Neural cell (in vitro differentiated cells): Measurements from ENCODE around the gene MIF. TPM values are rescaled to one million over a fixed set of nuclear protein-coding genes. Genes with fewer than 3 reads are reported as not detected.

Experiments
- H2AFZ ChIP-seq: fragments of 200-600, 300-800 bp; sonication (generic), shearing (Covaris generic); 2 replicates; pipeline ENCODE4 v1.6.0; 2014; ENCODE audit warnings: low read depth, mild to moderate bottlenecking, antibody characterized with exemption, low read length, moderate library complexity
- H3F3A ChIP-seq: fragments of 200-600 bp; shearing (Covaris generic); 2 replicates; pipeline ENCODE4 v1.6.1; 2016; ENCODE audit warnings: mild to moderate bottlenecking, moderate library complexity, mixed read lengths, antibody characterized with exemption, low read length; ENCODE audit not compliant: insufficient read depth, poor library complexity, severe bottlenecking
- H3K27ac ChIP-seq: fragments of 200-600, 300-800 bp; sonication (generic), shearing (Covaris generic); 2 replicates; pipeline ENCODE4 v1.5.1; 2014; ENCODE audit warnings: mild to moderate bottlenecking, low read length, moderate library complexity
- H3K27me3 ChIP-seq: fragments of 300-800, 200-600 bp; sonication (generic), shearing (Covaris generic); 2 replicates; pipeline ENCODE4 v1.6.0; 2014; ENCODE audit warnings: mild to moderate bottlenecking, low read depth, low read length, moderate library complexity; ENCODE audit not compliant: insufficient read depth
- H3K36me3 ChIP-seq: fragments of 300-800, 200-600 bp; sonication (generic), shearing (Covaris generic); 2 replicates; pipeline ENCODE4 v1.5.1; 2014; ENCODE audit warnings: mild to moderate bottlenecking, antibody characterized with exemption, low read length, moderate library complexity; ENCODE audit not compliant: insufficient read depth
- H3K4me2 ChIP-seq: fragments of 300-800, 200-600 bp; sonication (generic), shearing (Covaris generic); 2 replicates; pipeline ENCODE4 v1.6.0; 2014; ENCODE audit warnings: mild to moderate bottlenecking, low read length
- H3K4me3 ChIP-seq: fragments of 300-800, 200-600 bp; sonication (generic), shearing (Covaris generic); 2 replicates; pipeline ENCODE4 v1.5.1; 2014; ENCODE audit warnings: mild to moderate bottlenecking, low read length, moderate library complexity
- H3K79me2 ChIP-seq: fragments of 200-600 bp; shearing (Covaris generic); replicated peaks from 2 replicates; pipeline ENCODE4 v1.6.0; 2014; ENCODE audit warnings: mild to moderate bottlenecking, low read length, moderate library complexity; ENCODE audit not compliant: insufficient read depth
- H3K9ac ChIP-seq: fragments of 300-800, 200-600 bp; sonication (generic), shearing (Covaris generic); 2 replicates; pipeline ENCODE4 v1.6.1; 2016; ENCODE audit warnings: mild to moderate bottlenecking, low read length, mixed read lengths
- H3K9me2 ChIP-seq: fragments of 200-600 bp; shearing (Covaris generic); 2 replicates; pipeline ENCODE4 v1.6.1; 2016; ENCODE audit warnings: mild to moderate bottlenecking, low read length, mixed read lengths; ENCODE audit not compliant: insufficient read depth
- H3K9me3 ChIP-seq: fragments of 200-600, 300-800 bp; sonication (generic), shearing (Covaris generic); 2 replicates; pipeline ENCODE4 v1.6.1; 2016; ENCODE audit warnings: mild to moderate bottlenecking, mixed run types, low read length, moderate library complexity, mixed read lengths
- H4K20me1 ChIP-seq: fragments of 200-600 bp; shearing (Covaris generic); 2 replicates; pipeline ENCODE4 v1.6.1; 2016; ENCODE audit warnings: mild to moderate bottlenecking, mixed run types; ENCODE audit not compliant: insufficient read depth
- EP300 ChIP-seq: fragments of 450-650 bp; conservative IDR thresholded peaks from 2 replicates; pipeline ENCODE4 v1.6.1; 2014; ENCODE audit warnings: antibody characterized with exemption, mild to moderate bottlenecking, moderate library complexity; ENCODE audit not compliant: poor library complexity, severe bottlenecking
- EZH2 ChIP-seq: fragments of 200-600, 300-800 bp; shearing (Covaris generic), sonication (generic); IDR thresholded peaks from 2 replicates; pipeline ENCODE4 v1.6.1; 2014; ENCODE audit warnings: antibody characterized with exemption, low read length, borderline replicate concordance, mild to moderate bottlenecking; ENCODE audit not compliant: insufficient read depth, poor library complexity, severe bottlenecking
- MXI1 ChIP-seq: fragments of 450-650 bp; conservative IDR thresholded peaks from 2 replicates; pipeline ENCODE4 v1.6.1; 2014; ENCODE audit warnings: antibody characterized with exemption, mild to moderate bottlenecking; ENCODE audit not compliant: poor library complexity, severe bottlenecking
- POLR2AphosphoS5 ChIP-seq: IDR thresholded peaks from 2 replicates; pipeline ENCODE4 v1.6.1; 2012
- RAD21 ChIP-seq: fragments of 450-650 bp; conservative IDR thresholded peaks from 2 replicates; pipeline ENCODE4 v1.6.1; 2014; ENCODE audit warnings: antibody characterized with exemption, mild to moderate bottlenecking, moderate library complexity
- SMC3 ChIP-seq: fragments of 450-650 bp; conservative IDR thresholded peaks from 2 replicates; pipeline ENCODE4 v1.6.1; 2014; ENCODE audit warnings: antibody characterized with exemption, mild to moderate bottlenecking, moderate library complexity; ENCODE audit not compliant: poor library complexity
- TAF1 ChIP-seq: IDR thresholded peaks from 2 replicates; pipeline ENCODE4 v1.6.1; 2012; ENCODE audit warnings: low read depth
- polyA plus RNA-seq: library from polyadenylated mRNA; depleted of rRNA; stranded (reverse); fragments of >200 nt; gene quantifications from 2 replicates; pipeline ENCODE4 v1.2.3, GENCODE V29; 2014
- TF ChIP-seq, protein P1 (sequence below): fragments of 450-650 bp; IDR thresholded peaks from 2 replicates; pipeline ENCODE4 v1.5.1; 2014; ENCODE audit warnings: antibody characterized with exemption, mild to moderate bottlenecking, moderate library complexity; ENCODE audit not compliant: poor library complexity, severe bottlenecking
- TF ChIP-seq, protein P2 (sequence below): IDR thresholded peaks from 2 replicates; pipeline ENCODE4 v1.6.1; 2012; ENCODE audit warnings: borderline replicate concordance

The MIF gene
- polyA plus RNA-seq, 1 donor from 2014 or later: 369 TPM

DNA sequence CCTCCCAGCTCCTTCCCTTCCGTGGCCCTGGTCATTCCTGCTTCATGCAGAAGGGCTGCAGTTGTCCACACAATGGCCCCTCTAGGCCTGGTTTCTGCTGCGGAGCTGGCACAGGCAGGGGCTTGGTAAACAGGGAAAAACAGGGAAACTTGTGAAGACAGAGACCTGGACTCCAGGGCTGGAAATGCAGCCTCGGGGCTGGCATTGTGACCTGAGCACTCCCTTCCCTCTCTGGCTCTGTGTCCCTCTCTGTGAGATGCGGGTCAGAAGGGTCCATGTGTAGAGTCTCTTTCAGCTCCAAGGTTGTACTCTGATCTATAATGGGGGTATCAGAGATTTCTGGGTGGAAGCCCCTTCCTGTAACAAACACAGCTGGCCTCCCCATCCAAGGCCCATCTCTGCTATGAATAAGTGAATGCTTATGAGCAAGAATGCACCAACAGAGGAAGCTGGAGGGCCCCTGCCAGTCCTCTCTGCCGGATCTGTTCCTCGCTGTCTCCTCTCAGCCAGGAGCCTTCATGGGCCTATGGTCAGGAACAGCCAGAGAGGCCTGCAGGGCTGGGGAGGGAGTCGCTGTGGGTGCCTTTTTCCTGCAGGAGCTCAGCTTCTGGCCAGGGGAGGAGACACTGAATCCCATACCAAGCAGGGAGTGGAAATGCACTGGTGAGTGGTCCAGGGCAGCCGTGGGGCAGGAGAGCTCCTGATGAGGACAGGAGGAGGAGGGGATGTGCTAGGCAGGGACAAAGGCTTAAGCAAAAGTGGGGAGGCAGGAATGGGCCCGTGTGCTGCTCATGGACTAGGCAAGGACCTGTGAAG lies 48.7 kb upstream of the MIF start:
- Histone ChIP-seq H3K27me3 (no peaks in the 10 kb centered on the region), H3K4me2 (no peak overlapping the region), H3K9me2 (no peaks in the 10 kb centered on the region), H3F3A (no peaks in the 10 kb centered on the region), H3K9ac (no peak overlapping the region), H3K9me3 (no peaks in the 10 kb centered on the region), H3K36me3 (no peaks in the 10 kb centered on the region), H4K20me1 (no peaks in the 10 kb centered on the region), H2AFZ (no peak overlapping the region), H3K27ac (no peak overlapping the region), H3K4me3 (no peak overlapping the region), H3K79me2 (no peaks in the 10 kb centered on the region)
- no peak for TF ChIP-seq MXI1
- TF ChIP-seq SMC3: no peak
- no peak for TF ChIP-seq POLR2AphosphoS5
- no peak for TF ChIP-seq EZH2
- TF ChIP-seq EP300: no peak
- no peak for TF ChIP-seq TAF1
- TF ChIP-seq, protein P1, sequence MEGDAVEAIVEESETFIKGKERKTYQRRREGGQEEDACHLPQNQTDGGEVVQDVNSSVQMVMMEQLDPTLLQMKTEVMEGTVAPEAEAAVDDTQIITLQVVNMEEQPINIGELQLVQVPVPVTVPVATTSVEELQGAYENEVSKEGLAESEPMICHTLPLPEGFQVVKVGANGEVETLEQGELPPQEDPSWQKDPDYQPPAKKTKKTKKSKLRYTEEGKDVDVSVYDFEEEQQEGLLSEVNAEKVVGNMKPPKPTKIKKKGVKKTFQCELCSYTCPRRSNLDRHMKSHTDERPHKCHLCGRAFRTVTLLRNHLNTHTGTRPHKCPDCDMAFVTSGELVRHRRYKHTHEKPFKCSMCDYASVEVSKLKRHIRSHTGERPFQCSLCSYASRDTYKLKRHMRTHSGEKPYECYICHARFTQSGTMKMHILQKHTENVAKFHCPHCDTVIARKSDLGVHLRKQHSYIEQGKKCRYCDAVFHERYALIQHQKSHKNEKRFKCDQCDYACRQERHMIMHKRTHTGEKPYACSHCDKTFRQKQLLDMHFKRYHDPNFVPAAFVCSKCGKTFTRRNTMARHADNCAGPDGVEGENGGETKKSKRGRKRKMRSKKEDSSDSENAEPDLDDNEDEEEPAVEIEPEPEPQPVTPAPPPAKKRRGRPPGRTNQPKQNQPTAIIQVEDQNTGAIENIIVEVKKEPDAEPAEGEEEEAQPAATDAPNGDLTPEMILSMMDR: no peak
- TF ChIP-seq, protein P2, sequence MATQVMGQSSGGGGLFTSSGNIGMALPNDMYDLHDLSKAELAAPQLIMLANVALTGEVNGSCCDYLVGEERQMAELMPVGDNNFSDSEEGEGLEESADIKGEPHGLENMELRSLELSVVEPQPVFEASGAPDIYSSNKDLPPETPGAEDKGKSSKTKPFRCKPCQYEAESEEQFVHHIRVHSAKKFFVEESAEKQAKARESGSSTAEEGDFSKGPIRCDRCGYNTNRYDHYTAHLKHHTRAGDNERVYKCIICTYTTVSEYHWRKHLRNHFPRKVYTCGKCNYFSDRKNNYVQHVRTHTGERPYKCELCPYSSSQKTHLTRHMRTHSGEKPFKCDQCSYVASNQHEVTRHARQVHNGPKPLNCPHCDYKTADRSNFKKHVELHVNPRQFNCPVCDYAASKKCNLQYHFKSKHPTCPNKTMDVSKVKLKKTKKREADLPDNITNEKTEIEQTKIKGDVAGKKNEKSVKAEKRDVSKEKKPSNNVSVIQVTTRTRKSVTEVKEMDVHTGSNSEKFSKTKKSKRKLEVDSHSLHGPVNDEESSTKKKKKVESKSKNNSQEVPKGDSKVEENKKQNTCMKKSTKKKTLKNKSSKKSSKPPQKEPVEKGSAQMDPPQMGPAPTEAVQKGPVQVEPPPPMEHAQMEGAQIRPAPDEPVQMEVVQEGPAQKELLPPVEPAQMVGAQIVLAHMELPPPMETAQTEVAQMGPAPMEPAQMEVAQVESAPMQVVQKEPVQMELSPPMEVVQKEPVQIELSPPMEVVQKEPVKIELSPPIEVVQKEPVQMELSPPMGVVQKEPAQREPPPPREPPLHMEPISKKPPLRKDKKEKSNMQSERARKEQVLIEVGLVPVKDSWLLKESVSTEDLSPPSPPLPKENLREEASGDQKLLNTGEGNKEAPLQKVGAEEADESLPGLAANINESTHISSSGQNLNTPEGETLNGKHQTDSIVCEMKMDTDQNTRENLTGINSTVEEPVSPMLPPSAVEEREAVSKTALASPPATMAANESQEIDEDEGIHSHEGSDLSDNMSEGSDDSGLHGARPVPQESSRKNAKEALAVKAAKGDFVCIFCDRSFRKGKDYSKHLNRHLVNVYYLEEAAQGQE: no peak
- no peak for TF ChIP-seq RAD21

GRCh38 chr22:23846081-23846469 lies 48.1 kb upstream of the MIF start:
- Histone ChIP-seq H4K20me1 (no peaks in the 10 kb centered on the region), H3F3A (no peaks in the 10 kb centered on the region), H3K4me3 (no peak overlapping the region), H2AFZ (no peak overlapping the region), H3K79me2 (no peaks in the 10 kb centered on the region), H3K27ac (no peak overlapping the region), H3K27me3 (no peaks in the 10 kb centered on the region), H3K9ac (no peak overlapping the region), H3K36me3 (no peaks in the 10 kb centered on the region), H3K9me2 (no peaks in the 10 kb centered on the region), H3K9me3 (no peaks in the 10 kb centered on the region), H3K4me2 (no peak overlapping the region)
- TF ChIP-seq MXI1 (no peak), SMC3 (no peak), EZH2 (no peak), POLR2AphosphoS5 (no peak), RAD21 (no peak), TAF1 (no peak), EP300 (no peak)
- TF ChIP-seq, protein P2: no peak
- TF ChIP-seq, protein P1: no peak
